Keratinocyte (primary cell): ENCODE results near the gene MTSS2.

Source experiments
- CTCF ChIP-seq, 3 experiments: IDR thresholded peaks in 1 of 3; conservative IDR thresholded peaks in 1 of 3; optimal IDR thresholded peaks in 1 of 3; 2 replicates in 2 of 3; 3 replicates in 1 of 3; pipeline versions ENCODE3 to v1.5.1; 2011; ENCODE audit warnings: low read length in 3 of 3, mild to moderate bottlenecking in 3 of 3, moderate library complexity in 2 of 3, control low read depth in 1 of 3, inconsistent platforms in 1 of 3; ENCODE audit not compliant: insufficient read depth in 2 of 3; ENCODE audit errors: extremely low read depth in 1 of 3
- EZH2 ChIP-seq: IDR thresholded peaks from one replicate; pipeline ENCODE4 v1.6.1; 2012; ENCODE audit warnings: inconsistent platforms, mild to moderate bottlenecking, low read length, moderate library complexity

- no peak for TF ChIP-seq CTCF (optimal IDR thresholded peaks at IDR 0.05 in 1 of 3, IDR thresholded peaks at IDR 0.05 in 1 of 3, conservative IDR thresholded peaks at IDR 0.05 in 1 of 3; ENCODE audit: extremely low read depth in 1 of 3, insufficient read depth in 2 of 3, low read length in 3 of 3)
- no peak for TF ChIP-seq EZH2
Observed at GRCh38 chr16:70696952-70697593, 11.2 kb upstream of the MTSS2 start.
